ENCODE measurements around the gene PACC1. TPM values are rescaled to one million over a fixed set of nuclear protein-coding genes. Genes with fewer than 3 reads are reported as not detected.
A peak's percentile ranks its signal among the peaks of the same experiment; 100 is the strongest.
"Not testable (repeated sequence)": the region's sequence is repeated elsewhere in the genome, so short reads cannot be mapped to it uniquely, and the experiment has no call there.

The PACC1 gene
- total RNA-seq, 1 donor from 2014 or later = 12.9 TPM

GRCh38 chr1:212397171-212397570 lies 17.5 kb downstream of the PACC1 start:
- DNase-seq (ENCODE audit: low read depth) = no peak
- no peak overlapping the region for H3K4me3 ChIP-seq (ENCODE audit: low read depth, low read length)
- no peak for TF ChIP-seq CTCF (conservative IDR thresholded peaks at IDR 0.05; ENCODE audit: low read depth, low read length)

GRCh38 chr1:212396638-212397037 lies 18.0 kb downstream of the PACC1 start:
- H3K4me3 ChIP-seq (ENCODE audit: low read depth, low read length) = no peak overlapping the region
- DNase-seq (ENCODE audit: low read depth) = no peak

DNA sequence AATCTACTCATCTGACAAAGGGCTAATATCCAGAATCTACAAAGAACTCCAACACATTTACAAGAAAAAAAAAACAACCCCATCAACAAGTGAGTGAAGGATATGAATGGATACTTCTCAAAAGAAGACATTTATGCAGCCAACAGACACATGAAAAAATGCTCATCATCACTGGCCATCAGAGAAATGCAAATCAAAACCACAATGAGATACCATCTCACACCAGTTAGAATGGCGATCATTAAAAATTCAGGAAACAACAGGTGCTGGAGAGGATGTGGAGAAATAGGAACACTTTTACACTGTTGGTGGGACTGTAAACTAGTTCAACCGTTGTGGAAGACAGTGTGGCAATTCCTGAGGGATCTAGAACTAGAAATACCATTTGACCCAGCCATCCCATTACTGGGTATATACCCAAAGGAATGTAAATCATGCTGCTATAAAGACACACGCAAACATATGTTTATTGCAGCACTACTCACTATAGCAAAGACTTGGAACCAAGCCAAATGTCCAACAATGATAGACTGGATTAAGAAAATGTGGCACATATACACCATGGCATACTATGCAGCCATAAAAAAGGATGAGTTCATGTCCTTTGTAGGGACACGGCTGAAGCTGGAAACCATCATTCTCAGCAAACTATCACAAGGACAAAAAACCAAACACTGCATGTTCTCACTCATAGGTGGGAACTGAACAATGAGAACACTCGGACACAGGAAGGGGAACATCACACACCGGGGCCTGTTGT lies 18.8 kb downstream of the PACC1 start:
- not testable (repeated sequence) for H3K4me3 ChIP-seq (ENCODE audit: low read depth, low read length); DNase-seq (ENCODE audit: low read depth)

More at GRCh38 chr1:212396638-212397037, 18.0 kb downstream of the PACC1 start:
- no peak for TF ChIP-seq CTCF (conservative IDR thresholded peaks at IDR 0.05; ENCODE audit: low read depth, low read length)

DNA sequence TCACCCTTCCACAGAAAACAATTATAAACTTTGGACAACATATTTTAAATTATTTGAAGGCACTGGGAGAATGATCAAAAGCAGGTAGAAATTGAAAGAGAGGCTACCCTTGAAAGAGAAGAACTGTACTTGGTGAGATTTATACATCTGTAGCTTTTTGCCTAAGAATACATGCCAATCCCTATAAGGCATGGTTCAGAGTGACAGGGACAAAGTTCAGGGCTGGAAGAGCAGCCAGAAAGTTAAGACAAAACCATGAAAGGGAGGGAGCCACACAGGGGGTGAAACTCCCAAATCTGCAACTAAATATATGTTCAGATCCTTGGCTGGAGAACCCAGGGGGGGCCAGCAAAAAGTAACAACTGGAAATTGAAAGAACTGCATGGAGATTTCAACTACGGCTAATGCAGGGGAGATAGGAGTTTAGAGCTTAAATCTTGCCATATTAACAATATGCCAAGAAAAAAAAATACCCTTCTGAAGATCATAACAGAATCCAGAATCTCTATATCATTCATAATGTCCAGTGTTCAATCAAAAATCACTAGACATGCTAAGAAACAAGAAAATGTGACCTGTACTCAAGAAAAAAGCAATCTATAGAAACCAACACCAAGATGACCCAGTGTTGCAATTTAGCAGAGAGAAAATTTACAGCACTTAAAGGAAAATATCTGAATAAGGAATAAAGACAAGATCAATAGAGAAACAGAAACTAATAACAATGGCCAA lies 25.5 kb downstream of the PACC1 start:
- no peak for TF ChIP-seq CTCF (conservative IDR thresholded peaks at IDR 0.05; ENCODE audit: low read depth, low read length)
- no peak for DNase-seq (ENCODE audit: low read depth)
- H3K4me3 ChIP-seq (ENCODE audit: low read depth, low read length) = no peak overlapping the region

- H3K4me3 ChIP-seq (ENCODE audit: low read depth, low read length) = no peak overlapping the region
- no peak for TF ChIP-seq CTCF (conservative IDR thresholded peaks at IDR 0.05; ENCODE audit: low read depth, low read length)
Measured at GRCh38 chr1:212386029-212386428, 28.7 kb downstream of the PACC1 start.

GRCh38 chr1:212381397-212382035 lies 33.2 kb downstream of the PACC1 start:
- DNase-seq (ENCODE audit: low read depth) = no peak
- TF ChIP-seq CTCF (conservative IDR thresholded peaks at IDR 0.05; ENCODE audit: low read depth, low read length) = peak; percentile 16
- H3K4me3 ChIP-seq (ENCODE audit: low read depth, low read length) = no peak overlapping the region

More at GRCh38 chr1:212386029-212386428, 28.7 kb downstream of the PACC1 start:
- no peak for DNase-seq (ENCODE audit: low read depth)

DNA sequence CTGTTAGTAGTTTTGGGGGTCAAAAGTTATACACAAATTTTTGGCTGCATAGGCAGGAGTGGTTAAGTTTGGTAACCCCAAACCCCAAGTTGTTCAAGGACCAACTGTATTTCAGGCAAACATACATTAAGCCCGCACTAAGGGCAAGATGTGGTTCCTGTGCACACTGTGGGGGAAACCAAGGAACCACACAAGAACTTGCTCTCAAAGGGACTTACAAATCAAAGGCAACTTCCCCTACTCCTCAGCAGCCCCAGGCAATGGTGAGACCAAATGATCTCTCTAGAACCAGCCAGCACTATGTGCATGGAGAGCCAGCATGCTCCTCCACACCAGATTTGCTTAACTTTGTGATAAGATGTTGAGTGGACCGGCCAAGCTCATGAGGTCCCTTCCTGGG lies 35.3 kb downstream of the PACC1 start:
- H3K4me3 ChIP-seq (ENCODE audit: low read depth, low read length) = no peak overlapping the region
- no peak for TF ChIP-seq CTCF (conservative IDR thresholded peaks at IDR 0.05; ENCODE audit: low read depth, low read length)
- DNase-seq (ENCODE audit: low read depth) = no peak
